NCI-H1092 (cell line): Measurements from ENCODE around the gene TMEM92.

Experiments
- DNase-seq: peaks from one replicate; lab custom pipeline; 2025; lab: John Stamatoyannopoulos, UW

TMEM92 gene

DNA sequence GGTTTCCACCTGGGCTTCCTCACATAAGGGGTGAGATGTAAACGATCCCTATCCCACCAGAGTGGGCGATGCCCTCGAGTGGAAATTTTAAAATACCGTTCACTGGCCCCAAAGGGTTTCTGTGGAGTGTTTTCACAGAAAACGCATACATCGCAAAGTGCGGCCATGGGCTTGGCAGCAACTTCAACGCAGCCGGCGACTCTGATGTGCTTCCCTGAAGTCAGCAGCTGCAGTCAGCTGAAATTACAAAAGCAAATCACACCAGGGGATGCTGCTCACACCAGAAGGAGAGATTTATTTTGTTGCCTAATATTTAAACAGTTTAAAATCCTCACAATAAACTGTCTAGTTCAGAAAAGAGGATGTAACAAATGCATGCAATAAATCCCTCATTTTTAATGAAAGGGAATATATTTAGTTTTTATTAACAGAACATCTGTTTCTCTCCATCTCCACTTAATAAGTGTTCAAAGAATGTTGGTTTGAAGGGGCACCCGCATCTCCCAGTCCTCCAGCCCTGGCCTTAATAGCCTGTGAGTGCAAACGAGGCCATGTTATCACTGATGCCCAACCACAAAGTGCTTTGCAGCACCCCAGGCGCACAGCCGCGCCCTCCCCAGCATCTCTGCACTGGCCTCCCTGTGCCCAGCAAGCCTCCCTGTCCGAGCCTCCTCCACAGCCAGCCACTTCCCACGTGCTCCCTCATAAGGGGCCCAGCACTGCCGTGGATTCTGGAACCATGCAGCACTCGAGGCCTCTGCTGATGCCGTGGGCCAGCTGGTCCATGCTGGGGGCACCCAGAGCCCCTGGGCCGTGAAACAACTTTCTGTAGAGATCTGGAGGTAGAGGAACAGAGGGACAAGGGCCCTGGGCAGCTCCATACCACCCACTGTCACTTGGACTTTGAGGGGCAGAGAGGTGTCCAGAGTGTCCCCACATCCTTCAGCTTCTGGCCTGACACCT is 54.4 kb downstream of the TMEM92 start:
- DNase-seq = no peak

- DNase-seq = no peak
These were observed 55.5 kb downstream of the TMEM92 start for GRCh38 chr17:50329716-50330115.

- no peak for DNase-seq
These were observed 56.0 kb downstream of the TMEM92 start for GRCh38 chr17:50330151-50330775.
